ENCODE data around the gene DROSHA.

DNA sequence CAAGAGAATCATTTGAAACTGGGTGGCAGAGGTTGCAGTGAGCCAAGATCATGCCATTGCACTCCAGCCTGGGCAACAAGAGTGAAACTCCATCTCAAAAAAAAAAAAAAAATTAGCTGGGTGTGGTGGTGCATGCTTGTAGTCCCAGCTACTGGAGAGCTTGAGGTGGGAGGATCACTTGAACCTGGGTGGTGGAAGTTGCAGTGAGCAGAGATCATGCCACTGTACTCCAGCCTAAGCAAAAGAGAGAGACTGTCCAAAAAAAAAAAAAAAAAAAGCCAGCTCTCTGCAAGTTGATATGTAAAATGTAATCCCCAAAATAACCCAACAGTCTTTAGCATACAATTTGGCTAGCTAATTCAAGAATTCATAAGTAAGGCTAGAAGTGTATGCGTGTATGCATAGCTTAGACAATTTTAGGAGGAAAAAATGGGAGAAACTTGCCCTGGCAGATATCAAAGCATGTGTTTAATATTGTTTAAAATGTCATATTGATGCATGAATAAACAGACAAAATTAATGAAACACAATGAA is 36.5 kb upstream of the DROSHA start:
- TF ChIP-seq, protein P1, sequence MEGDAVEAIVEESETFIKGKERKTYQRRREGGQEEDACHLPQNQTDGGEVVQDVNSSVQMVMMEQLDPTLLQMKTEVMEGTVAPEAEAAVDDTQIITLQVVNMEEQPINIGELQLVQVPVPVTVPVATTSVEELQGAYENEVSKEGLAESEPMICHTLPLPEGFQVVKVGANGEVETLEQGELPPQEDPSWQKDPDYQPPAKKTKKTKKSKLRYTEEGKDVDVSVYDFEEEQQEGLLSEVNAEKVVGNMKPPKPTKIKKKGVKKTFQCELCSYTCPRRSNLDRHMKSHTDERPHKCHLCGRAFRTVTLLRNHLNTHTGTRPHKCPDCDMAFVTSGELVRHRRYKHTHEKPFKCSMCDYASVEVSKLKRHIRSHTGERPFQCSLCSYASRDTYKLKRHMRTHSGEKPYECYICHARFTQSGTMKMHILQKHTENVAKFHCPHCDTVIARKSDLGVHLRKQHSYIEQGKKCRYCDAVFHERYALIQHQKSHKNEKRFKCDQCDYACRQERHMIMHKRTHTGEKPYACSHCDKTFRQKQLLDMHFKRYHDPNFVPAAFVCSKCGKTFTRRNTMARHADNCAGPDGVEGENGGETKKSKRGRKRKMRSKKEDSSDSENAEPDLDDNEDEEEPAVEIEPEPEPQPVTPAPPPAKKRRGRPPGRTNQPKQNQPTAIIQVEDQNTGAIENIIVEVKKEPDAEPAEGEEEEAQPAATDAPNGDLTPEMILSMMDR (IDR thresholded peaks at IDR 0.05): no peak
- no peak for TF ChIP-seq POLR2A (IDR thresholded peaks at IDR 0.05)
- no peak for TF ChIP-seq POLR2AphosphoS5 (IDR thresholded peaks at IDR 0.05)

Measured in breast epithelium (tissue), 3 donors.